A549 (cell line): Measurements from ENCODE around the gene SLC6A2. TPM values are rescaled to one million over a fixed set of nuclear protein-coding genes. Genes with fewer than 3 reads are reported as not detected.
"Not testable (repeated sequence)": the region's sequence is repeated elsewhere in the genome, so short reads cannot be mapped to it uniquely, and the experiment has no call there.

Source experiments
- ATAC-seq, 2 experiments: fragments of 200-7000 bp in 1 of 2; fragments of >200 bp in 1 of 2; cut with Nextera tagmentation in 1 of 2; cut with Tn5 transposase in 1 of 2; 3 replicates each; pipeline versions ENCODE4 v1.8.0 to v1.9.1; 2018 to 2020; ENCODE audit warnings: mild to moderate bottlenecking in 1 of 2, moderate library complexity in 1 of 2
- CTCF ChIA-PET: fragments of 300-600 bp; sonication (Branson Sonifier 250); formaldehyde crosslinking; extraction: SDS; loops from one replicate; lab custom pipeline; 2021; ENCODE audit warnings: antibody characterized with exemption, inconsistent platforms; lab: Yijun Ruan, JAX
- POLR2A ChIA-PET: fragments of 350-600 bp; formaldehyde crosslinking; extraction: SDS; loops from one replicate; lab custom pipeline; 2021; ENCODE audit warnings: antibody characterized with exemption, inconsistent platforms; lab: Yijun Ruan, JAX
- DNase-seq, 2 experiments: peaks; one replicate each; pipeline versions ENCODE4 v3.0.0 to v3.0.0-alpha.2; 2011 to 2016; ENCODE audit warnings: low read depth in 1 of 2, low spot score in 1 of 2
- FAIRE-seq: peaks from 2 replicates; lab custom pipeline; 2011; peaks lifted over from hg19 to GRCh38; lab: Jason Lieb, UNC
- H3K27ac ChIP-seq, 2 experiments: fragments of >200 bp; sonication (Bioruptor Twin); formaldehyde crosslinking; 3 replicates each; pipeline ENCODE4 v1.5.1; 2016 to 2017
- H3K4me1 ChIP-seq: fragments of >200 bp; sonication (Bioruptor Twin); formaldehyde crosslinking; 3 replicates; pipeline ENCODE4 v1.6.1; 2016
- H3K4me2 ChIP-seq: fragments of >200 bp; sonication (Bioruptor Twin); formaldehyde crosslinking; 3 replicates; pipeline ENCODE4 v1.6.1; 2016
- H3K4me3 ChIP-seq: fragments of >200 bp; sonication (Bioruptor Twin); formaldehyde crosslinking; 3 replicates; pipeline ENCODE4 v1.5.1; 2016
- H3K9me3 ChIP-seq: fragments of >200 bp; sonication (Bioruptor Twin); formaldehyde crosslinking; 3 replicates; pipeline ENCODE4 v1.6.1; 2016
- CEBPB ChIP-seq, 2 experiments: fragments of >200 bp in 1 of 2; sonication (Bioruptor Twin) in 1 of 2; formaldehyde crosslinking in 1 of 2; IDR thresholded peaks; 2 replicates each; pipeline ENCODE4 v1.6.1; 2012 to 2016
- CHD4 ChIP-seq: fragments of 200-600 bp; sonication (generic); IDR thresholded peaks from 2 replicates; pipeline ENCODE4 v1.6.1; 2016; ENCODE audit warnings: antibody characterized with exemption, mild to moderate bottlenecking, borderline replicate concordance
- EHMT2 ChIP-seq: fragments of 200-600 bp; sonication (generic); IDR thresholded peaks from 2 replicates; pipeline ENCODE4 v1.6.1; 2016; ENCODE audit warnings: antibody characterized with exemption, low read depth, mild to moderate bottlenecking, moderate library complexity
- ELK1 ChIP-seq: fragments of 150-350 bp; IDR thresholded peaks from 2 replicates; pipeline ENCODE4 v1.6.1; 2014; ENCODE audit warnings: low read depth, mild to moderate bottlenecking, low read length
- FOSL2 ChIP-seq, 2 experiments: fragments of 450-650 bp in 1 of 2; fragments of >200 bp in 1 of 2; sonication (Bioruptor Twin) in 1 of 2; formaldehyde crosslinking; IDR thresholded peaks; 2 replicates each; pipeline versions ENCODE4 v1.5.0 to v1.6.1; 2016 to 2020; ENCODE audit warnings: mild to moderate bottlenecking in 1 of 2, moderate library complexity in 1 of 2
- GATA3 ChIP-seq: IDR thresholded peaks from 2 replicates; pipeline ENCODE4 v1.6.1; 2012; ENCODE audit warnings: borderline replicate concordance
- HOXB13 ChIP-seq: fragments of 250-450 bp; sonication (Bioruptor Pico); IDR thresholded peaks from 2 replicates; pipeline ENCODE4 v1.5.0; 2020; ENCODE audit warnings: low read depth, mild to moderate bottlenecking, moderate library complexity
- JUNB ChIP-seq: fragments of >200 bp; sonication (Bioruptor Twin); formaldehyde crosslinking; IDR thresholded peaks from 2 replicates; pipeline ENCODE4 v1.6.1; 2016
- MAFK ChIP-seq: fragments of 450-650 bp; IDR thresholded peaks from 2 replicates; pipeline ENCODE4 v1.6.1; 2014; ENCODE audit not compliant: partially characterized antibody
- MYC ChIP-seq: IDR thresholded peaks from 2 replicates; pipeline ENCODE4 v1.6.1; 2012; ENCODE audit warnings: mild to moderate bottlenecking, inconsistent platforms, low read length, improper control_type of control experiment, borderline replicate concordance
- NFE2L2 ChIP-seq: fragments of 150-350 bp; conservative IDR thresholded peaks from 2 replicates; pipeline ENCODE4 v1.6.1; 2014; ENCODE audit warnings: low read length
- PHF8 ChIP-seq: fragments of 200-600 bp; sonication (generic); IDR thresholded peaks from 2 replicates; pipeline ENCODE4 v1.6.1; 2016; ENCODE audit warnings: low read depth, mild to moderate bottlenecking, antibody characterized with exemption, moderate library complexity, borderline replicate concordance
- RAD21 ChIP-seq, 2 experiments: fragments of >200 bp in 1 of 2; sonication (Bioruptor Twin) in 1 of 2; formaldehyde crosslinking in 1 of 2; IDR thresholded peaks in 1 of 2; conservative IDR thresholded peaks in 1 of 2; 2 replicates in 1 of 2; 3 replicates in 1 of 2; pipeline ENCODE4 v1.6.1; 2012 to 2018; ENCODE audit warnings: inconsistent platforms in 1 of 2
- REST ChIP-seq: fragments of 200-600 bp; sonication (generic); IDR thresholded peaks from 2 replicates; pipeline ENCODE4 v1.6.1; 2016; ENCODE audit warnings: antibody characterized with exemption, mild to moderate bottlenecking, moderate library complexity
- RNF2 ChIP-seq: fragments of 200-600 bp; sonication (generic); IDR thresholded peaks from 2 replicates; pipeline ENCODE4 v1.6.1; 2016; ENCODE audit warnings: low read depth, mild to moderate bottlenecking, antibody characterized with exemption, moderate library complexity, borderline replicate concordance
- ZC3H11A ChIP-seq: fragments of 450-650 bp; IDR thresholded peaks from 2 replicates; pipeline ENCODE4 v1.6.1; 2014; ENCODE audit warnings: antibody characterized with exemption, mild to moderate bottlenecking
- ZFP36 ChIP-seq: fragments of 450-650 bp; IDR thresholded peaks from 2 replicates; pipeline ENCODE4 v1.6.1; 2014; ENCODE audit warnings: borderline replicate concordance; ENCODE audit not compliant: partially characterized antibody
- ZSCAN20 ChIP-seq: fragments of 250-450 bp; sonication (Bioruptor Pico); IDR thresholded peaks from 2 replicates; pipeline ENCODE4 v1.8.0; 2022; ENCODE audit warnings: mild to moderate bottlenecking, moderate library complexity
- WGBS: methylation state at CpG from one replicate; pipeline ENCODE4 v1.1.6; 2017; ENCODE audit errors: missing lambda C conversion rate; 5-methylcytosine and 5-hydroxymethylcytosine counted together
- polyA plus RNA-seq, 4 experiments: library from polyadenylated mRNA; depleted of rRNA in 3 of 4; stranded (reverse); fragments of >200 nt; fragmentation: RNase III in 1 of 4; extraction: RNeasy Plus Mini Kit Qiagen cat#74134 plus additional on column Dnase treatment in 1 of 4; gene quantifications; 2 replicates in 3 of 4; 3 replicates in 1 of 4; pipeline ENCODE4 v1.2.3, GENCODE V29; 2011 to 2017

SLC6A2 gene
- polyA plus RNA-seq, 2 of the 4 experiments (the other 2 are of a cell fraction) = not detected

- no peak overlapping the region for H3K4me2 ChIP-seq
- no peaks in the 10 kb centered on the region for H3K4me1 ChIP-seq
- TF ChIP-seq NFE2L2 = no peak
- TF ChIP-seq CEBPB (IDR thresholded peaks at IDR 0.05) = no peak
- TF ChIP-seq ELK1 = no peak
- no peak for TF ChIP-seq EHMT2
- no peak for TF ChIP-seq MYC
- no peak for TF ChIP-seq ZFP36
- TF ChIP-seq RNF2 = no peak
- TF ChIP-seq CHD4 = no peak
- TF ChIP-seq GATA3 = no peak
- TF ChIP-seq REST = no peak
- TF ChIP-seq RAD21 (conservative IDR thresholded peaks at IDR 0.05 in 1 of 2, IDR thresholded peaks at IDR 0.05 in 1 of 2) = no peak
- TF ChIP-seq JUNB = no peak
- no peak for TF ChIP-seq MAFK
- no peak for TF ChIP-seq ZSCAN20 (CRISPR knock-in tag)
- no peak for TF ChIP-seq PHF8
- no peak for TF ChIP-seq FOSL2 (IDR thresholded peaks at IDR 0.05)
- no peak for TF ChIP-seq FOSL2 (CRISPR knock-in tag; IDR thresholded peaks at IDR 0.05)
- CTCF ChIA-PET = no interaction called here
- no peak overlapping the region for H3K4me3 ChIP-seq
- WGBS = 37% methylated on average over 3 of the region's 3 CpGs
- FAIRE-seq (no peak), DNase-seq (no peak), ATAC-seq (no peak)
- H3K27ac ChIP-seq = no peak overlapping the region
- H3K9me3 ChIP-seq = no peaks in the 10 kb centered on the region
- POLR2A ChIA-PET = no interaction called here
These were observed 40.7 kb upstream of the SLC6A2 start for GRCh38 chr16:55615071-55615470.

GRCh38 chr16:55615670-55616069 lies 40.1 kb upstream of the SLC6A2 start:
- 20% methylated on average over 9 of the region's 11 CpGs for WGBS
- POLR2A ChIA-PET, H3K27ac ChIP-seq, FAIRE-seq, H3K9me3 ChIP-seq, ATAC-seq, CTCF ChIA-PET, H3K4me2 ChIP-seq, DNase-seq, H3K4me1 ChIP-seq, H3K4me3 ChIP-seq: not testable (repeated sequence)

GRCh38 chr16:55621771-55622170 lies 34.0 kb upstream of the SLC6A2 start:
- Histone ChIP-seq H3K4me1 (no peaks in the 10 kb centered on the region), H3K4me2 (no peak overlapping the region), H3K9me3 (no peaks in the 10 kb centered on the region), H3K4me3 (no peak overlapping the region), H3K27ac (no peak overlapping the region)
- ChIA-PET POLR2A (no interaction called here), CTCF (interaction anchor here (2.0 kb wide), 1 partner anchor 81 kb away, joined by 6 read pairs; no protein-coding TSS in a partner anchor)
- ATAC-seq (no peak), FAIRE-seq (no peak)
- no peak for TF ChIP-seq ZC3H11A
- TF ChIP-seq HOXB13 (CRISPR knock-in tag) = no peak
- no peak for TF ChIP-seq CHD4
- TF ChIP-seq, all 56 proteins: peak for 0
- no peak for DNase-seq
